ENCODE measurements around the gene LIN52.

DNA sequence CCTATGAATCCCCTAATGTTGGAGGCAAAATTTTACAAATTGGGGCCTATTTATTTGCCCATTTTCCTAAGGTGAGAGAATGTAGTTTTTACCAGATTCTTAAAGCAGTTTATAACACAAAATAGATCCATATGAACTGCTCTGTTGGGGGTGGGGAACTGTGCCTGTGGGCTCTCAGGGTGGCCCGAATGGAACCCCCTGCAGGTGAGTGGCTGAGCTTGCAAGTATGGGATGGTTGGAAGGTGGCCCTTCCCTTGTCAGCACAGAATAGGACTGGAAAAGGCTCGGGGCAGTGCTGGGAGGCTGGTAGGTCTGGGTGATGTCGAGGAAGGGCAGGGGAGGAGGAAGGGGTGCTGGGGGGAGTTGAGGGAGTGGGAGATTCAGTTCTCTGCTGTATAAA is 159.4 kb downstream of the LIN52 start:
- TF ChIP-seq, protein P1, sequence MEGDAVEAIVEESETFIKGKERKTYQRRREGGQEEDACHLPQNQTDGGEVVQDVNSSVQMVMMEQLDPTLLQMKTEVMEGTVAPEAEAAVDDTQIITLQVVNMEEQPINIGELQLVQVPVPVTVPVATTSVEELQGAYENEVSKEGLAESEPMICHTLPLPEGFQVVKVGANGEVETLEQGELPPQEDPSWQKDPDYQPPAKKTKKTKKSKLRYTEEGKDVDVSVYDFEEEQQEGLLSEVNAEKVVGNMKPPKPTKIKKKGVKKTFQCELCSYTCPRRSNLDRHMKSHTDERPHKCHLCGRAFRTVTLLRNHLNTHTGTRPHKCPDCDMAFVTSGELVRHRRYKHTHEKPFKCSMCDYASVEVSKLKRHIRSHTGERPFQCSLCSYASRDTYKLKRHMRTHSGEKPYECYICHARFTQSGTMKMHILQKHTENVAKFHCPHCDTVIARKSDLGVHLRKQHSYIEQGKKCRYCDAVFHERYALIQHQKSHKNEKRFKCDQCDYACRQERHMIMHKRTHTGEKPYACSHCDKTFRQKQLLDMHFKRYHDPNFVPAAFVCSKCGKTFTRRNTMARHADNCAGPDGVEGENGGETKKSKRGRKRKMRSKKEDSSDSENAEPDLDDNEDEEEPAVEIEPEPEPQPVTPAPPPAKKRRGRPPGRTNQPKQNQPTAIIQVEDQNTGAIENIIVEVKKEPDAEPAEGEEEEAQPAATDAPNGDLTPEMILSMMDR (conservative IDR thresholded peaks at IDR 0.05; ENCODE audit: low read depth in 2 of 2) = peak; percentile 28 to 58
- TF ChIP-seq POLR2AphosphoS5 (IDR thresholded peaks at IDR 0.05; ENCODE audit: low read depth) (no peak), EZH2 (IDR thresholded peaks at IDR 0.05; ENCODE audit: low read depth, unreplicated experiment) (no peak), EZH2phosphoT487 (IDR thresholded peaks at IDR 0.05; ENCODE audit: unreplicated experiment) (no peak), ZNF331 (CRISPR knock-in tag; IDR thresholded peaks at IDR 0.05; ENCODE audit: low read depth) (no peak), CREB1 (CRISPR knock-in tag; IDR thresholded peaks at IDR 0.05; ENCODE audit: low read depth) (no peak), ETS1 (IDR thresholded peaks at IDR 0.05) (no peak), JUNB (IDR thresholded peaks at IDR 0.05; ENCODE audit: unreplicated experiment) (no peak), REST (IDR thresholded peaks at IDR 0.05; ENCODE audit: unreplicated experiment) (no peak), NANOG (IDR thresholded peaks at IDR 0.05; ENCODE audit: borderline replicate concordance) (no peak), STAT1 (IDR thresholded peaks at IDR 0.05; ENCODE audit: unreplicated experiment) (no peak), ZNF114 (CRISPR knock-in tag; IDR thresholded peaks at IDR 0.05) (no peak), ZNF462 (CRISPR knock-in tag; IDR thresholded peaks at IDR 0.05) (no peak)

All from GM23338 (cell line).